GM06990 (cell line): ENCODE measurements around the gene THSD4.

Experiments
- DNase-seq: peaks from one replicate; pipeline ENCODE4 v3.0.0-alpha.2; 2011; ENCODE audit not compliant: insufficient read length; ENCODE audit errors: extremely low read depth
- H3K27me3 ChIP-seq: replicated peaks from 2 replicates; pipeline ENCODE4 v1.6.0; 2011; ENCODE audit warnings: low read length; ENCODE audit not compliant: control insufficient read depth, insufficient read depth
- H3K36me3 ChIP-seq: 2 replicates; pipeline ENCODE4 v1.5.1; 2011; ENCODE audit warnings: low read length; ENCODE audit not compliant: control insufficient read depth, insufficient read depth
- H3K4me3 ChIP-seq: replicated peaks from 2 replicates; pipeline ENCODE4 v1.5.1; 2011; ENCODE audit warnings: low read depth, mild to moderate bottlenecking, control low read depth, low read length
- CTCF ChIP-seq: IDR thresholded peaks from 2 replicates; pipeline ENCODE4 v1.5.1; 2011; ENCODE audit warnings: low read length, control low read depth, mild to moderate bottlenecking, inconsistent platforms; ENCODE audit not compliant: insufficient read depth, poor library complexity, severe bottlenecking

Gene THSD4

GRCh38 chr15:71575474-71576045, 460.3 kb downstream of the THSD4 start:
- no peak overlapping the region for H3K4me3 ChIP-seq
- H3K36me3 ChIP-seq = no peaks in the 10 kb centered on the region
- TF ChIP-seq CTCF = peak; percentile 69
- DNase-seq = no peak
- no peaks in the 10 kb centered on the region; the same call in 1 of the 2 replicates for H3K27me3 ChIP-seq

GRCh38 chr15:71577071-71577470, 461.8 kb downstream of the THSD4 start:
- no peaks in the 10 kb centered on the region; the same call in 1 of the 2 replicates for H3K27me3 ChIP-seq
- no peak for TF ChIP-seq CTCF
- DNase-seq = no peak
- no peaks in the 10 kb centered on the region for H3K36me3 ChIP-seq
- no peak overlapping the region for H3K4me3 ChIP-seq

GRCh38 chr15:71581398-71581930, 466.2 kb downstream of the THSD4 start:
- Histone ChIP-seq H3K27me3 (no peaks in the 10 kb centered on the region), H3K36me3 (no peaks in the 10 kb centered on the region), H3K4me3 (no peak overlapping the region)
- no peak for DNase-seq
- TF ChIP-seq CTCF = no peak

- H3K27me3 ChIP-seq = no peaks in the 10 kb centered on the region
Measured at GRCh38 chr15:71585159-71585558, 469.9 kb downstream of the THSD4 start.

GRCh38 chr15:71586463-71586862, 471.2 kb downstream of the THSD4 start:
- H3K4me3 ChIP-seq = no peak overlapping the region

More at GRCh38 chr15:71585159-71585558, 469.9 kb downstream of the THSD4 start:
- no peak for TF ChIP-seq CTCF
- no peaks in the 10 kb centered on the region for H3K36me3 ChIP-seq
- no peak overlapping the region for H3K4me3 ChIP-seq
- DNase-seq = no peak

More at GRCh38 chr15:71586463-71586862, 471.2 kb downstream of the THSD4 start:
- TF ChIP-seq CTCF = no peak
- Histone ChIP-seq H3K36me3 (no peaks in the 10 kb centered on the region), H3K27me3 (no peaks in the 10 kb centered on the region)
- no peak for DNase-seq
